ENCODE measurements around the gene PIGH.
A peak's percentile ranks its signal among the peaks of the same experiment; 100 is the strongest.
"Not testable (repeated sequence)": the region's sequence is repeated elsewhere in the genome, so short reads cannot be mapped to it uniquely, and the experiment has no call there.

The PIGH gene

DNA sequence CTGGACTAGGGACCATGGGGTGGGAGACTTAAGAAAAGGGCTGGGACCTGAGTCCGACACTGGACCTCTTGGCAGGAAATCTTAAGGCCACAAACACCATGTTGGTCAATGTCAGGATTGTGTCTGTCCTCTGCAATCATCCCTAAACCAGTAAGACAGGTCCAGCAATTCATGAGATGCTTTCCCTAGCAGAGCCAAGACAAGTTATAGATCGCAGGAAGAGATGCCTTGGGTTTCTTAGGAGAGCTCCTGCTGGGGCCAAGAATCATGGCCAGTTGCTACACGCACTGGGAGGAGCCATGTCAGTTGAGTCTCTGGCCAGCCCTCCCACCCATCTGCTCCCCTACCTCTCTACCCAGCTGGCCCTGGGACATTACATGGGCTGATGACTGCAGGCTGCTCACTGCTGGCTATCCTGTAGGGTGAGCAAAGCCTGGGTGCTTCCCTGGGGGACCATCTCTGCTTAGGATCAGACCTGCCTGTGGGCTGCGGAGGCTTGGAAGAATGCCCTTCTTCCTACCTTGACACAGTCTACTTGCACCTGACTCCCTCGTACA is 52.8 kb downstream of the PIGH start:
- no CpG with 5 or more reads among the region's 5 CpGs for WGBS, 2 donors (ENCODE audit: extremely low coverage in 2 of 2, insufficient read length in 2 of 2, insufficient replicate concordance in 1 of 2)

GRCh38 chr14:67544590-67544989 is 55.5 kb downstream of the PIGH start:
- Histone ChIP-seq H3K23ac (ENCODE audit: low read depth, low read length, poor library complexity) (no peak overlapping the region), H3K36me3 (replicated peaks in 1 of 2; ENCODE audit: control insufficient read depth in 2 of 2, insufficient read depth in 2 of 2, low read length in 2 of 2) (peaks cover 0 to 5% of the 10 kb centered on the region in 2 donors), H3K4ac (ENCODE audit: low read length) (no peak overlapping the region), H2BK5ac (ENCODE audit: low read length) (no peak overlapping the region), H3K27me3 (ENCODE audit: control insufficient read depth in 3 of 3, insufficient read depth in 3 of 3, low read depth in 1 of 3, low read length in 3 of 3) (no peaks in the 10 kb centered on the region), H2BK12ac (ENCODE audit: low read length) (no peak overlapping the region), H3K9me3 (replicated peaks in 1 of 2; ENCODE audit: control insufficient read depth in 2 of 2, insufficient read depth in 1 of 2, low read depth in 1 of 2, low read length in 2 of 2) (peaks cover 0 to 23% of the 10 kb centered on the region in 2 donors), H3K4me1 (ENCODE audit: control insufficient read depth in 2 of 2, insufficient read depth in 1 of 2, low read depth in 1 of 2, low read length in 2 of 2) (peaks cover 6 to 11% of the 10 kb centered on the region in 2 donors), H3K27ac (replicated peaks; ENCODE audit: low read length) (no peak overlapping the region), H2AK5ac (ENCODE audit: low read depth, low read length) (no peak overlapping the region), H3K79me1 (ENCODE audit: low read depth, low read length) (no peaks in the 10 kb centered on the region), H4K8ac (ENCODE audit: low read depth, low read length) (no peak overlapping the region), H2BK120ac (ENCODE audit: low read depth, low read length) (no peak overlapping the region), H2AFZ (ENCODE audit: low read length) (no peak overlapping the region), H3K4me3 (ENCODE audit: low read length in 2 of 2) (no peak overlapping the region), H3K4me2 (ENCODE audit: insufficient read depth, low read length, poor library complexity, severe bottlenecking) (no peak overlapping the region), H2BK15ac (ENCODE audit: low read length) (no peak overlapping the region), H3K18ac (ENCODE audit: low read length) (no peak overlapping the region), H3K9ac (ENCODE audit: low read depth, low read length, poor library complexity) (no peak overlapping the region), H3K14ac (ENCODE audit: low read length) (no peak overlapping the region), H4K91ac (ENCODE audit: low read depth, low read length, poor library complexity) (no peak overlapping the region)
- DNase-seq (ENCODE audit: low spot score), result no peak
- no CpG with 5 or more reads among the region's 1 CpG for WGBS, 2 donors (ENCODE audit: extremely low coverage in 2 of 2, insufficient read length in 2 of 2, insufficient replicate concordance in 1 of 2)

More for the DNA sequence above, 52.8 kb downstream of the PIGH start:
- Histone ChIP-seq H2BK5ac (ENCODE audit: low read length) (no peak overlapping the region), H2AFZ (ENCODE audit: low read length) (no peak overlapping the region), H3K4me2 (ENCODE audit: insufficient read depth, low read length, poor library complexity, severe bottlenecking) (no peak overlapping the region), H3K9me3 (replicated peaks in 1 of 2; ENCODE audit: control insufficient read depth in 2 of 2, insufficient read depth in 1 of 2, low read depth in 1 of 2, low read length in 2 of 2) (peaks cover 0 to 23% of the 10 kb centered on the region in 2 donors), H3K79me1 (ENCODE audit: low read depth, low read length) (no peaks in the 10 kb centered on the region), H3K9ac (ENCODE audit: low read depth, low read length, poor library complexity) (no peak overlapping the region), H2BK15ac (ENCODE audit: low read length) (no peak overlapping the region), H3K4me3 (ENCODE audit: low read length in 2 of 2) (no peak overlapping the region), H3K4ac (ENCODE audit: low read length) (no peak overlapping the region), H3K18ac (ENCODE audit: low read length) (no peak overlapping the region), H3K27me3 (ENCODE audit: control insufficient read depth in 3 of 3, insufficient read depth in 3 of 3, low read depth in 1 of 3, low read length in 3 of 3) (no peaks in the 10 kb centered on the region), H2BK12ac (ENCODE audit: low read length) (no peak overlapping the region), H3K4me1 (ENCODE audit: control insufficient read depth in 2 of 2, insufficient read depth in 1 of 2, low read depth in 1 of 2, low read length in 2 of 2) (no peaks in the 10 kb centered on the region), H3K36me3 (replicated peaks in 1 of 2; ENCODE audit: control insufficient read depth in 2 of 2, insufficient read depth in 2 of 2, low read length in 2 of 2) (peaks cover 0 to 5% of the 10 kb centered on the region in 2 donors), H2BK120ac (ENCODE audit: low read depth, low read length) (no peak overlapping the region), H3K23ac (ENCODE audit: low read depth, low read length, poor library complexity) (no peak overlapping the region), H4K91ac (ENCODE audit: low read depth, low read length, poor library complexity) (no peak overlapping the region), H3K14ac (ENCODE audit: low read length) (no peak overlapping the region), H2AK5ac (ENCODE audit: low read depth, low read length) (no peak overlapping the region), H3K27ac (replicated peaks; ENCODE audit: low read length) (no peak overlapping the region), H4K8ac (ENCODE audit: low read depth, low read length) (no peak overlapping the region)
- DNase-seq (ENCODE audit: low spot score), result no peak

DNA sequence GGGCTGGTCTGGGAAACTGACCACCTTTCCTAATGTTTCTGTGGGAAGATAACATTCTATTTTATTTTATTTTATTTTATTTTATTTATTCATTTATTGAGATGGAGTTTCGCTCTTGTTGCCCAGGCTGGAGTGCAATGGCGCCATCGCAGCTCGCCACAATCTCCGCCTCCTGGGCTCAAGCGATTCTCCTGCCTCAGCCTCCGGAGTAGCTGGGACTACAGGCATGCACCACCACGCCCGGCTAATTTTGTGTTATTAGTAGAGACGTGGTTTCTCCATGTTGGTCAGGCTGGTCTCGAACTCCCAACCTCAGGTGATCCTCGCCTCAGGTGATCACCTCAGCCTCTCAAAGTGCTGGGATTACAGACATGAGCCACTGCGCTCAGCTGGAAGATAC is 57.4 kb downstream of the PIGH start:
- H2BK120ac ChIP-seq (ENCODE audit: low read depth, low read length); H2BK15ac ChIP-seq (ENCODE audit: low read length); H2AFZ ChIP-seq (ENCODE audit: low read length); H2BK12ac ChIP-seq (ENCODE audit: low read length); H3K4me3 ChIP-seq (ENCODE audit: low read length in 2 of 2); H3K27ac ChIP-seq (replicated peaks; ENCODE audit: low read length); H3K79me1 ChIP-seq (ENCODE audit: low read depth, low read length); H3K14ac ChIP-seq (ENCODE audit: low read length); H3K9ac ChIP-seq (ENCODE audit: low read depth, low read length, poor library complexity); H3K4me2 ChIP-seq (ENCODE audit: insufficient read depth, low read length, poor library complexity, severe bottlenecking); H3K23ac ChIP-seq (ENCODE audit: low read depth, low read length, poor library complexity); H3K36me3 ChIP-seq (replicated peaks in 1 of 2; ENCODE audit: control insufficient read depth in 2 of 2, insufficient read depth in 2 of 2, low read length in 2 of 2); H2BK5ac ChIP-seq (ENCODE audit: low read length); H3K18ac ChIP-seq (ENCODE audit: low read length); DNase-seq (ENCODE audit: low spot score); H3K27me3 ChIP-seq (ENCODE audit: control insufficient read depth in 3 of 3, insufficient read depth in 3 of 3, low read depth in 1 of 3, low read length in 3 of 3); H2AK5ac ChIP-seq (ENCODE audit: low read depth, low read length); H3K4ac ChIP-seq (ENCODE audit: low read length); H4K8ac ChIP-seq (ENCODE audit: low read depth, low read length); H4K91ac ChIP-seq (ENCODE audit: low read depth, low read length, poor library complexity): not testable (repeated sequence)
- H3K4me1 ChIP-seq (ENCODE audit: control insufficient read depth in 2 of 2, insufficient read depth in 1 of 2, low read depth in 1 of 2, low read length in 2 of 2), result peaks cover 14 to 23% of the 10 kb centered on the region in 2 donors
- WGBS, 2 donors (ENCODE audit: extremely low coverage in 2 of 2, insufficient read length in 2 of 2, insufficient replicate concordance in 1 of 2), result no CpG with 5 or more reads among the region's 13 CpGs
- H3K9me3 ChIP-seq (replicated peaks in 1 of 2; ENCODE audit: control insufficient read depth in 2 of 2, insufficient read depth in 1 of 2, low read depth in 1 of 2, low read length in 2 of 2), result peaks cover 0 to 23% of the 10 kb centered on the region in 2 donors

DNA sequence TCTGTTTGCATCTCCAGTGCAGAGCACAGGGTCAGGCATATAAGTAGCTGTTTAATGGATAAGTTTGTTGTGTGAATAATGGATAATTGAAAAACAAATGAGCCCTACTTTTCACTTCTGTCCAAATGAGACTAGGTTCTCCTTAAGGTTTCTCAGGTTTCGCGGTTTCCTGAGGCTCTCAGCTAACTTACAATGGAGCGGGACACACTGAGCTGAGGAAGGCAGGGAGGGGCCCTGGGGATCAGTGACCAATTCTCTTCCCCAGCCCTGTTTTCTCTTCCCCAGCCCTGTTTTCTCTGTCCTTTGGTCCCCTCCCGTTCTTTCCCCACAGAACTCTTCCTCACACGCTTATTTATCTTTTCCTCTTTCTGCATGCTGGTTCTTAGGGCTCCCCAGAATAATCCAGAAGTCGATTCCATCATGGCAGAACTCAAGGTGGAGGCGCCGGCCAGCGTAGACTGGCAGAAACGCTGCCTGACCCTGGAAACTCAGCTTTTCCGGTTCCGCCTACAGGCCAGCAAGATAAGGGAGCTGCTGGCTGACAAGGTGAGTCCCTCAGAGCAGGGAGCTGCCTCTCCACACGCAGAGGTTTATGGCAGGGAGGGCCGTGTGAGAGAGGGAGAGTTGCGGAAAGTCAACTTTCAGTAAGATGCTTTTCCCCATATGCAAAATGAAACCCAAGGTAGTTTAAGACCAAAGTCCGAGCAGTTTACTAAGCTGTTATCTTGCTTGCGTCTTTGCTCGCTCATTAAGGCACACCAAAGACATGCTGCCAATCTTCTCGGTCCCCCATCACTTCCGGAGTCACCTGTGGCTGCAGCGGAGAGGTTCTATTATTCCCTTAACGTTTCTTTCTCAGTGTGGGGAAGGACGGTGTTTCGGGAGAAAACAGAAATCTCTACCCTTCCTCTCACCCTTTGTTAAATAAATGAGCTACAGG is 58.4 kb downstream of the PIGH start:
- Histone ChIP-seq H2BK5ac (ENCODE audit: low read length) (no peak overlapping the region), H3K27me3 (ENCODE audit: control insufficient read depth in 3 of 3, insufficient read depth in 3 of 3, low read depth in 1 of 3, low read length in 3 of 3) (no peaks in the 10 kb centered on the region), H2BK120ac (ENCODE audit: low read depth, low read length) (no peak overlapping the region), H4K91ac (ENCODE audit: low read depth, low read length, poor library complexity) (no peak overlapping the region), H3K79me1 (ENCODE audit: low read depth, low read length) (no peaks in the 10 kb centered on the region), H3K14ac (ENCODE audit: low read length) (no peak overlapping the region), H3K4me3 (ENCODE audit: low read length in 2 of 2) (no peak overlapping the region), H3K23ac (ENCODE audit: low read depth, low read length, poor library complexity) (no peak overlapping the region), H3K4me1 (ENCODE audit: control insufficient read depth in 2 of 2, insufficient read depth in 1 of 2, low read depth in 1 of 2, low read length in 2 of 2) (peaks cover 14 to 23% of the 10 kb centered on the region in 2 donors), H3K18ac (ENCODE audit: low read length) (no peak overlapping the region), H4K8ac (ENCODE audit: low read depth, low read length) (no peak overlapping the region), H3K36me3 (replicated peaks in 1 of 2; ENCODE audit: control insufficient read depth in 2 of 2, insufficient read depth in 2 of 2, low read length in 2 of 2) (peaks cover 0 to 5% of the 10 kb centered on the region in 2 donors), H3K27ac (replicated peaks; ENCODE audit: low read length) (no peak overlapping the region), H3K4ac (ENCODE audit: low read length) (no peak overlapping the region), H3K9ac (ENCODE audit: low read depth, low read length, poor library complexity) (no peak overlapping the region), H3K9me3 (replicated peaks in 1 of 2; ENCODE audit: control insufficient read depth in 2 of 2, insufficient read depth in 1 of 2, low read depth in 1 of 2, low read length in 2 of 2) (peaks cover 0 to 23% of the 10 kb centered on the region in 2 donors), H2AFZ (ENCODE audit: low read length) (peak overlapping the region; percentile 23), H3K4me2 (ENCODE audit: insufficient read depth, low read length, poor library complexity, severe bottlenecking) (peak overlapping the region; percentile 23), H2AK5ac (ENCODE audit: low read depth, low read length) (no peak overlapping the region), H2BK15ac (ENCODE audit: low read length) (no peak overlapping the region), H2BK12ac (ENCODE audit: low read length) (no peak overlapping the region)
- DNase-seq (ENCODE audit: low spot score), result no peak
- no CpG with 5 or more reads among the region's 24 CpGs for WGBS, 2 donors (ENCODE audit: extremely low coverage in 2 of 2, insufficient read length in 2 of 2, insufficient replicate concordance in 1 of 2)
